Subcutaneous abdominal adipose tissue (tissue), 5 donors: Measurements from ENCODE around the gene TBC1D1.

Experiments used
- H3K27ac ChIP-seq: one replicate; pipeline ENCODE4 v1.7.0; 2013; ENCODE audit warnings: low read depth, mild to moderate bottlenecking, inconsistent platforms, low read length, moderate library complexity
- H3K27me3 ChIP-seq, 5 donors: one replicate each; pipeline ENCODE4 v1.7.0; 2013; ENCODE audit warnings: low read length in 5 of 5, inconsistent platforms in 1 of 5; ENCODE audit not compliant: control insufficient read depth in 5 of 5, insufficient read depth in 4 of 5
- H3K36me3 ChIP-seq, 5 donors: one replicate each; pipeline ENCODE4 v1.7.0; 2013; ENCODE audit warnings: low read length in 5 of 5; ENCODE audit not compliant: control insufficient read depth in 5 of 5, insufficient read depth in 5 of 5
- H3K4me1 ChIP-seq, 5 donors: one replicate each; pipeline ENCODE4 v1.7.0; 2013; ENCODE audit warnings: low read length in 5 of 5, mild to moderate bottlenecking in 3 of 5, moderate library complexity in 1 of 5; ENCODE audit not compliant: control insufficient read depth in 5 of 5, insufficient read depth in 5 of 5
- H3K4me3 ChIP-seq, 5 donors: one replicate each; pipeline ENCODE4 v1.7.0; 2013; ENCODE audit warnings: low read length in 5 of 5, low read depth in 1 of 5
- H3K9ac ChIP-seq, 5 donors: one replicate each; pipeline ENCODE4 v1.7.0; 2013; ENCODE audit warnings: low read length in 5 of 5, mild to moderate bottlenecking in 4 of 5, moderate library complexity in 3 of 5
- H3K9me3 ChIP-seq, 5 donors: one replicate each; pipeline ENCODE4 v1.7.0; 2013; ENCODE audit warnings: low read length in 5 of 5; ENCODE audit not compliant: control insufficient read depth in 5 of 5
- donor health status: healthy.
- donor health status: healthy.
- donor health status: healthy.
- donor health status: healthy.
- donor health status: healthy.

The TBC1D1 gene

DNA sequence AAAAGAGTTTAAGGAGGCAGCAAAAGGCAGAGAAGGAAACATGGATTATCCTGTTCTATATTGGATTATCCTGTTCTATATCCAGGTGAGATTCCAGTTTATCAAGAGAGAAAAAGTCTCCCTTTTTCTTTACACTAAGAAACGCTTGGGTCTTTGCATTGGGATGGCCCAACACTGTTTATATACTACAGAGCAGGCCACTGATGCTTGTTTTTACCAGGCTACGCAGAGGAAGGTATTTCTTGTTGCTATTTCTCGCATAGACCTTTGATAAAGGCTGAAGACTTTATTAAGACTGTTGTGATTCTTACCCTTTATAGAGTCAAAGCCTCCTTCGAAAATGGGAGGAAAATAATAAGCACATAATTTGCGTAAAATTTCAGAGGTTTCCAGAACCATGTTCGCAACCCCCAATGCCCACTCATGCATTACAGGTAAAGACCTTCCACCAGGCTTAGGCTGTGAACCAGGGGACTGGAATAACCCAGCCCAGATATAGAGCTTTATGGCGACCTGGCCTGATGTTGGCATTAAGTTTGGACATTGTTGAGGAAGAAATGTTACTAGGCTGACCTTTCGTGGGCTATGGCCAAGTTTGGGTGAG lies 287.6 kb downstream of the TBC1D1 start:
- Histone ChIP-seq H3K27ac (no peak overlapping the region), H3K27me3 (no peaks in the 10 kb centered on the region), H3K9me3 (no peaks in the 10 kb centered on the region), H3K4me1 (peaks cover 0 to 31% (median 12%) of the 10 kb centered on the region in 5 donors), H3K9ac (no peak overlapping the region), H3K36me3 (no peaks in the 10 kb centered on the region), H3K4me3 (no peak overlapping the region)

GRCh38 chr4:38179690-38180377 lies 288.9 kb downstream of the TBC1D1 start:
- Histone ChIP-seq H3K9ac (no peak overlapping the region), H3K27ac (no peak overlapping the region), H3K36me3 (no peaks in the 10 kb centered on the region)

DNA sequence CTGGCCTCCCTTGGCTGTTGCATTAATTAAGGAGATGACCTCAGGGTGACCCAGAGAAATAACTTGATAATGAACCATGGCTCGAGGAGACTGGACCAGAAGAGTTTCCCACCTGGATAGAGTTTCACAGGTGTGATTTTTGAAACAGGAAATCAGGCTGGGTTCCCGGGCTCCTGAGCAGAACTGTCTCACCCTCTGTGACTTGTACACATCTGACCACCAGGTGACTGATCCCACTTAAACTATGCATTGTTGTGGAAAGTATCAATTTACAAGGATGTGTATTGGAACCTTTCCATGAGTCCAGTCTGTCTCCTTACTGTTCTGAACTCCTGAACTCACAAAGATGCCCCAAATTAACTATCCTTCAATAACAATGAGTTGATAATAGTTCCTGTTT lies 289.6 kb downstream of the TBC1D1 start:
- H3K36me3 ChIP-seq: no peaks in the 10 kb centered on the region
- H3K27me3 ChIP-seq: no peaks in the 10 kb centered on the region
- peaks cover 0 to 22% (median 12%) of the 10 kb centered on the region in 5 donors for H3K4me1 ChIP-seq
- no peaks in the 10 kb centered on the region for H3K9me3 ChIP-seq
- H3K27ac ChIP-seq: no peak overlapping the region
- no peak overlapping the region for H3K9ac ChIP-seq
- H3K4me3 ChIP-seq: no peak overlapping the region

More at GRCh38 chr4:38179690-38180377, 288.9 kb downstream of the TBC1D1 start:
- Histone ChIP-seq H3K4me1 (peaks cover 0 to 27% (median 12%) of the 10 kb centered on the region in 5 donors), H3K27me3 (no peaks in the 10 kb centered on the region), H3K4me3 (no peak overlapping the region), H3K9me3 (no peaks in the 10 kb centered on the region)

GRCh38 chr4:38181286-38181685 lies 290.4 kb downstream of the TBC1D1 start:
- Histone ChIP-seq H3K9me3 (no peaks in the 10 kb centered on the region), H3K4me1 (peaks cover 0 to 22% (median 12%) of the 10 kb centered on the region in 5 donors), H3K9ac (no peak overlapping the region), H3K36me3 (no peaks in the 10 kb centered on the region), H3K4me3 (no peak overlapping the region), H3K27ac (no peak overlapping the region), H3K27me3 (no peaks in the 10 kb centered on the region)

DNA sequence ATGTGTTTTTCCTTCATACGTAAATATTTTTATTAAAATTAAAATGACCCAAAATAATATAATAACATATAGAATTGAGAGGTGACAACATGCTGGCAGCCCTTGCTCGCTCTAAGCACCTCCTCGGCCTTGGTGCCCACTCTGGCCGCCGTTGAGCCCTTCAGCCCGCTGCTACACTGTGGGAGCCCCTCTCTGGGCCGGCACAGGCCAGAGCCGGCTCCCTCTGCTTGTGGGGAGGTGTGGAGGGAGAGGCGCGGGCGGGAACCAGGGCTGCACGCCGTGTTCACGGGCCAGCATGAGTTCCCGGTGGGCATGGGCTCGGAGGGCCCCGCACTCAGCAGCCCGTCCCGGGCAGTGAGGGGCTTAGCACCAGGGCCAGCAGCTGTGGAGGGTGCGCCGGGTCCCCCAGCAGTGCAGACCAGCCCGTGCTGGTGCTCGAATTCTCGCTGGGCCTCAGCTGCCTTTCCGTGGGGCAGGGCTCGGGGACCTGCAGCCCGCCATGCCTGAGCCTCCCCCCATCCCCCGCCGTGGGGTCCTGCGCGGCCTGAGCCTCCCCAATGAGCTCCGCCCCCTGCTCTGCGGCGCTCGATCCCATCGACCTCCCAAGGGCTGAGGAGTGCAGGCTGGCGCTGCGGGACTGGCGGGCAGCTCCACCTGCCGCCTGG lies 291.6 kb downstream of the TBC1D1 start:
- no peaks in the 10 kb centered on the region for H3K9me3 ChIP-seq
- no peaks in the 10 kb centered on the region for H3K36me3 ChIP-seq
- no peak overlapping the region for H3K9ac ChIP-seq
- H3K27ac ChIP-seq: no peak overlapping the region
- no peaks in the 10 kb centered on the region for H3K27me3 ChIP-seq
- H3K4me1 ChIP-seq: peaks cover 0 to 16% (median 11%) of the 10 kb centered on the region in 5 donors
- no peak overlapping the region for H3K4me3 ChIP-seq

DNA sequence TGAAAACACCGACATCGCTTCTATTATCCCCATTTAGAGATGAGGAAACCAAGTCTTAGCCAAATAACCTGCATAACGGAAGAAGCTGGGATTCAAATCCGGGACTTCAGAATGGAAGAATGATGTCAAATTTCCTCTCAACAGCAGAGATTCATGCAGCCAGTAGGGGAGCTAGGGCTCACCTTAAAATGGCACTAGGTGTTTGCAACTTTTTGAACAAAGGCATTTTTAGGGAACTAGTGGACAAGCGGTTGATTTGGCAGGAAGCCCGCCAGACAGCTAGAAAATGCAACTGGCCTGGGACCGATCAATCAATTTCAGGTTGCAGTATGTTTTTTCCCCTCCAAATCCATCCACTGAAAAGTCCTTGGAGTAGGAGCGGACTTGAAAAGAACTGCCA lies 293.5 kb downstream of the TBC1D1 start:
- Histone ChIP-seq H3K9ac (no peak overlapping the region), H3K4me3 (no peak overlapping the region), H3K27ac (no peak overlapping the region), H3K36me3 (no peaks in the 10 kb centered on the region), H3K27me3 (no peaks in the 10 kb centered on the region), H3K4me1 (peaks cover 0 to 5% (median 0%) of the 10 kb centered on the region in 5 donors), H3K9me3 (no peaks in the 10 kb centered on the region)

- peaks cover 0 to 4% (median 1%) of the 10 kb centered on the region in 5 donors for H3K4me1 ChIP-seq
- H3K9me3 ChIP-seq: no peaks in the 10 kb centered on the region
- H3K27ac ChIP-seq: no peak overlapping the region
- H3K27me3 ChIP-seq: no peaks in the 10 kb centered on the region
- no peaks in the 10 kb centered on the region for H3K36me3 ChIP-seq
- no peak overlapping the region for H3K4me3 ChIP-seq
- no peak overlapping the region for H3K9ac ChIP-seq
Observed at GRCh38 chr4:38185406-38186144, 294.7 kb downstream of the TBC1D1 start.

DNA sequence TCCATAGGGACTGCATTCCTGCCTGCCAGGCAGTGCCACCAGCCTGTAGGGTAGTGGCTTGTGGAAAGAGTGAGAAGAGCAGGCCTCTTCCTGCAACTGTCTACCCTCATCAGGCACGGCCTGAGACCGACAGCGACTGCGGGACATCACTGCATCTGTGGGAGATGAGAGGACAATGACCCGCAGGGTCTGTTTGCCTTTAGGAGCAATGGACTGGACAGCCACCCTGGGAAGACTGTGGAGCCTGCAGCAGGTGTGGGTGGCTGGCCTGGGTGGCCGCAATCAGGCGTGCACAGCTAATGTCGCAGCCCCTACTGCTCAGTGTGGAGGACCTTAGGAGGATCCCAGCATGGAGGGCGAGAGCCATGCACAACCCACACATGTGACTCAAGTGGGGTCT lies 297.3 kb downstream of the TBC1D1 start:
- H3K27ac ChIP-seq: no peak overlapping the region
- no peaks in the 10 kb centered on the region for H3K36me3 ChIP-seq
- peaks cover 0 to 11% (median 8%) of the 10 kb centered on the region in 5 donors for H3K4me1 ChIP-seq
- no peaks in the 10 kb centered on the region for H3K27me3 ChIP-seq
- no peak overlapping the region for H3K9ac ChIP-seq
- H3K9me3 ChIP-seq: no peaks in the 10 kb centered on the region
- H3K4me3 ChIP-seq: no peak overlapping the region

DNA sequence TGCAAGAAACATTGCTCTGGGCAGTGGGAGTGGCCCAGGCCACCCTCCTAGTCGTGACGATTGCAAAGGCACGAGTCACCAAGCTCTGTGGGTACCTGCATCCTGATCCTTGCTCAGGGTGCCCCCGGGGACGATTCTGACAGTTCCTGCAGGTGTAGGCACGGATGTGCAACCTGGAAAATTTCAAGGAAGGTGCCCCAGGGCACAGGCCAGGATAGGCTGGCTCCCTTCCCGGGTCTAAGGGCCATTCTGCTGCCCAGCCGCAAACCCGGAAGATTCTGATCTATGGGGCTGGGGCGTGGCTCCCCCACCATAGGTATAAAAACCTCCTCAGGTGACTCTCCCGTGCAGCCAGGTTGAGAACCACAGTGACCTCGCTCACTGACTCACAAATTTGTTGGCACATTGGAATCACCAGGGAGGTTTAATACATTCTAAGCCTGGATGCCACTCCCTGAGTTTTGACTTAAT lies 297.8 kb downstream of the TBC1D1 start:
- Histone ChIP-seq H3K4me1 (peaks cover 0 to 11% (median 8%) of the 10 kb centered on the region in 5 donors), H3K9me3 (no peaks in the 10 kb centered on the region), H3K27me3 (no peaks in the 10 kb centered on the region), H3K4me3 (no peak overlapping the region), H3K27ac (no peak overlapping the region), H3K36me3 (no peaks in the 10 kb centered on the region), H3K9ac (no peak overlapping the region)
